Natural killer cell (primary cell): ENCODE results near the gene PLPP1. TPM values are rescaled to one million over a fixed set of nuclear protein-coding genes. Genes with fewer than 3 reads are reported as not detected.

ENCODE experiments used
- ATAC-seq, 3 donors: fragments of 150-1000 bp in 2 of 3; fragments of 200-7000 bp in 1 of 3; cut with Tn5 transposase; 1 replicate in 1 of 3; 2 replicates in 2 of 3; pipeline ENCODE4 v1.10.0; 2021; ENCODE audit warnings: mild to moderate bottlenecking in 2 of 3, moderate library complexity in 2 of 3
- DNase-seq, 2 donors: peaks; one replicate each; pipeline versions ENCODE4 v3.0.0 to v3.0.0-alpha.2; 2013 to 2021; ENCODE audit warnings: mixed read lengths in 1 of 2
- H3K27ac ChIP-seq: one replicate; pipeline ENCODE4 v1.5.1; 2013; ENCODE audit warnings: mild to moderate bottlenecking, low read length
- H3K27me3 ChIP-seq: one replicate; pipeline ENCODE4 v1.6.1; 2013; ENCODE audit warnings: low read length; ENCODE audit not compliant: control insufficient read depth, insufficient read depth
- H3K36me3 ChIP-seq: one replicate; pipeline ENCODE4 v1.6.1; 2013; ENCODE audit warnings: low read length; ENCODE audit not compliant: control insufficient read depth, insufficient read depth
- H3K4me1 ChIP-seq: one replicate; pipeline ENCODE4 v1.6.1; 2013; ENCODE audit warnings: low read length; ENCODE audit not compliant: control insufficient read depth, insufficient read depth
- H3K4me3 ChIP-seq: one replicate; pipeline ENCODE4 v1.5.1; 2013; ENCODE audit warnings: low read length
- H3K9me3 ChIP-seq: one replicate; pipeline ENCODE4 v1.6.1; 2013; ENCODE audit warnings: low read length; ENCODE audit not compliant: control insufficient read depth, insufficient read depth
- H3K27ac Mint-ChIP-seq, 2 donors: one replicate each; pipeline ENCODE4 v1.8.0; 2022; ENCODE audit warnings: mild to moderate bottlenecking in 2 of 2, mixed read lengths in 2 of 2, moderate library complexity in 1 of 2
- H3K27me3 Mint-ChIP-seq, 2 donors: one replicate each; pipeline ENCODE4 v1.8.0; 2022; ENCODE audit warnings: low read depth in 2 of 2, mixed read lengths in 2 of 2
- H3K36me3 Mint-ChIP-seq: one replicate; pipeline ENCODE4 v1.8.0; 2022; ENCODE audit warnings: mixed read lengths
- H3K4me1 Mint-ChIP-seq, 2 donors: one replicate each; pipeline ENCODE4 v1.8.0; 2022; ENCODE audit warnings: mixed read lengths in 2 of 2
- H3K4me3 Mint-ChIP-seq: one replicate; pipeline ENCODE4 v1.8.0; 2022; ENCODE audit warnings: mild to moderate bottlenecking, moderate library complexity, mixed read lengths
- H3K9me3 Mint-ChIP-seq, 2 donors: one replicate each; pipeline ENCODE4 v1.8.0; 2022; ENCODE audit warnings: mixed read lengths in 2 of 2
- WGBS: methylation state at CpG from one replicate; pipeline ENCODE4 v1.1.7; 2013; ENCODE audit warnings: missing lambda C conversion rate; ENCODE audit not compliant: insufficient coverage; 5-methylcytosine and 5-hydroxymethylcytosine counted together
- intact Hi-C: fragments of 100-400 bp; cut with micrococcal nuclease; formaldehyde crosslinking; loops from one replicate; pipeline ENCODE4 v1.14.2; 2022
- total RNA-seq, 4 donors: library from RNA; stranded (reverse); fragments of 120-200 nt in 1 of 4; gene quantifications; one replicate each; pipeline versions ENCODE4 v1.2.3 to v1.2.4, GENCODE V29; 2013 to 2022
- TF ChIP-seq, protein P1 (sequence below): fragments of 200-600 bp; IDR thresholded peaks from one replicate; pipeline ENCODE4 v1.8.0; 2022; ENCODE audit warnings: antibody characterized with exemption

Gene PLPP1
- total RNA-seq, 3 donors from 2014 or later (not counting 1 experiment from before 2014, with no cell fraction given) = 3.3 to 5.5 (median 4.2) TPM

DNA sequence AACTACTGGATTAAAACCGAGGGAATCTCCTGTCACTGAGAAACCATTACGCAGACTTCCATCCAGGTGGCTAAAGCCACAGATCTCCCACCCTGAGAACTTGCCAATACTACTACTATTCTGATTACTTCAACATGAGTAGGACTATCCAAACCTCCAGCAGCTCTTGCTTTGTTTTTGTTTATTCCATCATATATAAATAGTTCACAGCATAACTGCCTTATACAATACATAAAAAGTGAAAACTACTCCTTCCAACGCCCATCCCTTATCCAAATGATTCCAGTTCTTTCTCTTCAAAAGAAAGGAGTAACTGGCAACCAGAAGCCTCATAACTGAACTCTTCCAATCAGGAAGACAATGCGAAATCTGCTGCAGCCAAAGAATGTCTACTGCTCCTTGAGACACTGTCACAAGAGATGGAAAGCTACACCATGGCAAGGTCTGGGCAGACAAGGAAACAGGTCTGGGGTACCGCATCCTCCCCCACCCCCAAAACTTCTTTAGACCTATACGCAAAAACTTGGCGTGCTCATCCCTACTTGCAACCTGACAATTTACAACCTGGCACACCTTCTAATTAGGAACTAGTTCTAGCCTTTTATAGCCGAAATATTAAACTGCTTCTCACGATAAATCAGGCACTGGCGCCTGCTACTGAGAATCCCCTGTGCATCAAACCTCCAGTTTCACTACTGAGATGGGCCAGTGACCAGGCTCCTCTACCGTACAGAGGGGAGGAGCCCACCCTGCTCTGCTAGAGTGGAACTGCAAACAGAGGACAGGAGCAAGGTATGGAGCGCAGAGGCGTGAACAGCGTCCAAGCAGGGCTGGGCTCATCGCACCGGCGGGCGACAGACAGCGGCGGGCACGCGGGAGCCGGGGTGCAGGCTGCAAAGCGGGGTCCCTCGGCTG is 986 bp downstream of the PLPP1 start:
- H3K36me3 Mint-ChIP-seq = no peaks in the 10 kb centered on the region
- peak overlapping the region; percentile 61 to 90 for H3K27ac Mint-ChIP-seq
- ATAC-seq = peak; percentile 22 to 60 (median 42)
- no peak for DNase-seq
- peak overlapping the region; percentile 81 for H3K4me3 ChIP-seq
- H3K9me3 ChIP-seq = no peaks in the 10 kb centered on the region
- H3K36me3 ChIP-seq = no peaks in the 10 kb centered on the region
- intact Hi-C loops = loop anchor here (10.0 kb wide), 4 partner anchors 359 to 1219 kb away; partner anchors contain the start of genes ARL15, CDC20B and IL6ST
- TF ChIP-seq, protein P1, sequence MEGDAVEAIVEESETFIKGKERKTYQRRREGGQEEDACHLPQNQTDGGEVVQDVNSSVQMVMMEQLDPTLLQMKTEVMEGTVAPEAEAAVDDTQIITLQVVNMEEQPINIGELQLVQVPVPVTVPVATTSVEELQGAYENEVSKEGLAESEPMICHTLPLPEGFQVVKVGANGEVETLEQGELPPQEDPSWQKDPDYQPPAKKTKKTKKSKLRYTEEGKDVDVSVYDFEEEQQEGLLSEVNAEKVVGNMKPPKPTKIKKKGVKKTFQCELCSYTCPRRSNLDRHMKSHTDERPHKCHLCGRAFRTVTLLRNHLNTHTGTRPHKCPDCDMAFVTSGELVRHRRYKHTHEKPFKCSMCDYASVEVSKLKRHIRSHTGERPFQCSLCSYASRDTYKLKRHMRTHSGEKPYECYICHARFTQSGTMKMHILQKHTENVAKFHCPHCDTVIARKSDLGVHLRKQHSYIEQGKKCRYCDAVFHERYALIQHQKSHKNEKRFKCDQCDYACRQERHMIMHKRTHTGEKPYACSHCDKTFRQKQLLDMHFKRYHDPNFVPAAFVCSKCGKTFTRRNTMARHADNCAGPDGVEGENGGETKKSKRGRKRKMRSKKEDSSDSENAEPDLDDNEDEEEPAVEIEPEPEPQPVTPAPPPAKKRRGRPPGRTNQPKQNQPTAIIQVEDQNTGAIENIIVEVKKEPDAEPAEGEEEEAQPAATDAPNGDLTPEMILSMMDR = no peak
- H3K4me1 ChIP-seq = peaks cover 12% of the 10 kb centered on the region
- peak overlapping the region; percentile 78 for H3K4me3 Mint-ChIP-seq
- peak overlapping the region; percentile 86 for H3K27ac ChIP-seq
- no peaks in the 10 kb centered on the region for H3K27me3 ChIP-seq
- H3K9me3 Mint-ChIP-seq = no peaks in the 10 kb centered on the region
- peaks cover 8 to 17% of the 10 kb centered on the region in 2 donors for H3K4me1 Mint-ChIP-seq
- H3K27me3 Mint-ChIP-seq = peaks cover 0 to 4% of the 10 kb centered on the region in 2 donors
- WGBS = 18% methylated on average over 25 of the region's 25 CpGs

DNA sequence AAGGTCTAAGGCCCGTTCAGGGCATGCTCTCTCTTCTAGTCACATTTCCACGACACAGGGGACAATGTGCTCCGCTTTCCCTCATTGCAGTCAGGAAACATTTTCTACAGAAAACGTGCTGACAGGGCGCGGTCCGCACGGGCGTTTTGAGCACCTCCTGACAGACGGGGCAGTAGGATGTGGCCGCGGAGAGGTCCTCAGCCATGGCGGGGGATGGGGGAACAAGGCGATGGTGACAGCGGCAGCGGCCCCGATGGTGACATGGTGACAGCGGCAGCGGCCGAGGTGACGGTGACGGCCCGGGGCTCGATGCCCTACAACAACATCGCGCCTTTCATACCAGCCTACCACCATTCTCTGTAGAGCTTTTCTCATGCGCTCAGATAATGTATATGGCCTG is 4.1 kb downstream of the PLPP1 start:
- Mint-ChIP-seq H3K27me3 (peaks cover 4 to 8% of the 10 kb centered on the region in 2 donors), H3K36me3 (no peaks in the 10 kb centered on the region), H3K27ac (no peak overlapping the region), H3K9me3 (no peaks in the 10 kb centered on the region), H3K4me3 (no peak overlapping the region), H3K4me1 (peaks cover 8 to 15% of the 10 kb centered on the region in 2 donors)
- Histone ChIP-seq H3K4me1 (peaks cover 12% of the 10 kb centered on the region), H3K9me3 (no peaks in the 10 kb centered on the region), H3K36me3 (no peaks in the 10 kb centered on the region), H3K4me3 (no peak overlapping the region), H3K27ac (no peak overlapping the region), H3K27me3 (no peaks in the 10 kb centered on the region)
- DNase-seq = no peak
- intact Hi-C loops = loop anchor here (10.0 kb wide), 4 partner anchors 356 to 1216 kb away; partner anchors contain the start of genes ARL15, CDC20B and IL6ST
- no peak for ATAC-seq
- TF ChIP-seq, protein P1 = no peak
- 93% methylated on average over 27 of the region's 27 CpGs for WGBS

DNA sequence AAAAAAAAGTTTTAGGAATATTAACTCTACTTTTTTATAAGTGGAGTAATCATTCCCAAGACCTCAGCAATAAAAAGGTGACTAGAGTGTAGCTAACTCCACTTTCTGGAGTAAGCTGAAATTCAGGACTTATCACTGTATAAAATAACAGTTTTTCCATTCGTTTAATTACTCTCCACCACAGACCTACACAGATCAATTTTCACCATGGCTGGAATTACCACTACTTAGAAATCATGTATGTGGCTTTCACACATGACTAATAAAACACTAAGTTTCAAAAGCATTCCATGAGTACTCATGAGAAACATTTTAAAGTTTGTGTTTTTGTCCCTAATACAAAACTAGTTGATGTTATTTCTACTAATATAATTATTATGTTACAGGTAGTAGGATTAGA is 9.9 kb downstream of the PLPP1 start:
- no peaks in the 10 kb centered on the region for H3K9me3 ChIP-seq
- intact Hi-C loops = no loop called here
- DNase-seq = no peak
- no peaks in the 10 kb centered on the region for H3K9me3 Mint-ChIP-seq
- WGBS = 59% methylated on average over 1 of the region's 1 CpG
- H3K4me1 Mint-ChIP-seq = no peaks in the 10 kb centered on the region
- no peaks in the 10 kb centered on the region for H3K4me1 ChIP-seq
- H3K4me3 Mint-ChIP-seq = no peak overlapping the region
- ATAC-seq = no peak
- H3K4me3 ChIP-seq = no peak overlapping the region
- TF ChIP-seq, protein P1 = no peak
- H3K27me3 ChIP-seq = no peaks in the 10 kb centered on the region
- H3K36me3 ChIP-seq = no peaks in the 10 kb centered on the region
- no peak overlapping the region for H3K27ac Mint-ChIP-seq
- H3K27ac ChIP-seq = no peak overlapping the region
- H3K27me3 Mint-ChIP-seq = peaks cover 0 to 17% of the 10 kb centered on the region in 2 donors
- H3K36me3 Mint-ChIP-seq = no peaks in the 10 kb centered on the region
